Heart left ventricle (tissue), 16 donors: ENCODE data around the gene MYNN. TPM values are rescaled to one million over a fixed set of nuclear protein-coding genes. Genes with fewer than 3 reads are reported as not detected.

Experiments used
- ATAC-seq, 4 donors: fragments of 200-7000 bp; cut with Tn5 transposase; one replicate each; pipeline ENCODE4 v1.9.1; 2020 to 2022; ENCODE audit warnings: moderate library complexity in 4 of 4, mild to moderate bottlenecking in 3 of 4, moderate number of reproducible peaks in 1 of 4
- DNase-seq, 5 donors: peaks; one replicate each; pipeline ENCODE4 v3.0.0-alpha.2; 2020
- H3K27ac ChIP-seq, 12 donors: fragments of 200-600 bp; sonication (generic) in 4 of 12; one replicate each; pipeline versions ENCODE4 v1.5.0 to v1.8.0; 2016 to 2022; ENCODE audit warnings: mild to moderate bottlenecking in 2 of 12
- H3K27me3 ChIP-seq, 9 donors: fragments of 200-600 bp; sonication (generic) in 2 of 9; one replicate each; pipeline versions ENCODE4 v1.5.1 to v1.8.0; 2016 to 2022; ENCODE audit warnings: mild to moderate bottlenecking in 3 of 9
- H3K36me3 ChIP-seq, 9 donors: fragments of 200-600 bp; sonication (generic) in 2 of 9; one replicate each; pipeline versions ENCODE4 v1.5.0 to v1.8.0; 2018 to 2022; ENCODE audit warnings: mild to moderate bottlenecking in 2 of 9
- H3K4me1 ChIP-seq, 12 donors: fragments of 200-600 bp; sonication (generic) in 4 of 12; one replicate each; pipeline versions ENCODE4 v1.5.0 to v1.8.0; 2016 to 2022; ENCODE audit warnings: mild to moderate bottlenecking in 3 of 12
- H3K4me3 ChIP-seq, 12 donors: fragments of 200-600 bp; sonication (generic) in 4 of 12; one replicate each; pipeline versions ENCODE4 v1.5.0 to v1.8.0; 2017 to 2022; ENCODE audit warnings: mild to moderate bottlenecking in 9 of 12, moderate library complexity in 4 of 12
- H3K9me3 ChIP-seq, 12 donors: fragments of 200-600 bp; sonication (generic) in 4 of 12; one replicate each; pipeline versions ENCODE4 v1.5.0 to v1.8.0; 2016 to 2022; ENCODE audit warnings: mild to moderate bottlenecking in 1 of 12
- CTCF ChIP-seq, 12 donors: fragments of 200-600 bp; sonication (generic) in 4 of 12; IDR thresholded peaks; one replicate each; pipeline versions ENCODE4 v1.5.0 to v1.8.0; 2018 to 2022; ENCODE audit warnings: antibody characterized with exemption in 12 of 12, mild to moderate bottlenecking in 5 of 12
- POLR2A ChIP-seq, 2 donors: fragments of 450-650 bp; IDR thresholded peaks; one replicate each; pipeline ENCODE4 v1.6.1; 2017; ENCODE audit warnings: antibody characterized with exemption in 2 of 2, mild to moderate bottlenecking in 2 of 2, moderate library complexity in 2 of 2
- WGBS, 4 donors: extraction: QIAGEN DNeasy Blood & Tissue Kit in 2 of 4; methylation state at CpG; one replicate each; pipeline versions ENCODE4 v1.1.5 to v1.1.7; 2013 to 2018; 5-methylcytosine and 5-hydroxymethylcytosine counted together
- intact Hi-C, 10 donors: fragments of 100-400 bp; cut with DNase I; formaldehyde crosslinking; loops; one replicate each; pipeline versions ENCODE4 v1.11.1 to v1.14.2; 2022
- polyA plus RNA-seq, 2 donors: library from polyadenylated mRNA; stranded (reverse); fragments of 200-250 nt; gene quantifications; one replicate each; pipeline ENCODE4 v1.2.3, GENCODE V29; 2013
- total RNA-seq, 9 donors: library from RNA; depleted of rRNA in 2 of 9; stranded (reverse); fragments of >200 nt in 2 of 9; fragmentation: NEBNext Ultra II Directional in 3 of 9; extraction: Animal tissue kit (Norgen Biotek cat#: 25700) in 3 of 9; gene quantifications; one replicate each; pipeline versions ENCODE4 v1.1.0 to v1.2.4, GENCODE V29; 2016 to 2023
- donor health status: ischemic (EF 13 %, LVEDD 7.1; RV severe dilation, severe dysfunction).
- donor health status: healthy with polysubstance abuse.
- donor health status: DM: no; HTN: yes; CAD: no.
- donor health status: DM: no; HTN: no; CAD: no.
- donor health status: ischemic (EF 25% LVEDD 6.9; RV normal size, moderate dysfunction).
- donor health status: ischemic (EF 25% LVEDD 5.7; RV mildly dilated, moderate dysfunction).
- donor health status: healthy.
- donor health status: DM: yes; HTN: yes; CAD: no.
- donor health status: ischemic (EF 35%, LVEDD 5.7; RV mildly dilated, moderate dysfunction).
- donor health status: nonischemic (EF 11% LVEDD 7.7; RV severe dilation, severe dysfunction).
- donor health status: DM: yes; HTN: yes; CAD: no.
- donor health status: PGD.
- donor health status: ischemic (EF 29% LVEDD 5.4; RV normal size, mild dysfunction).
- donor health status: nonischemic (EF 23%, LVEDD 6.1; RV moderate dilation, normal function).

Gene MYNN
- total and polyA plus RNA-seq, 11 donors: 5.0 to 14.1 (median 10.4) TPM

GRCh38 chr3:169764312-169764881 lies 8.8 kb upstream of the MYNN start:
- H3K36me3 ChIP-seq: no peaks in the 10 kb centered on the region
- no peaks in the 10 kb centered on the region for H3K27me3 ChIP-seq
- H3K4me1 ChIP-seq: peaks cover 0 to 12% (median 0%) of the 10 kb centered on the region in 12 donors
- peak overlapping the region; percentile 95 to 100 (median 98) for H3K27ac ChIP-seq
- H3K4me3 ChIP-seq: peak overlapping the region; percentile 72 to 95 (median 84)
- peaks cover 0 to 11% (median 0%) of the 10 kb centered on the region in 12 donors for H3K9me3 ChIP-seq
- peak; percentile 17 to 75 (median 60) for ATAC-seq
- WGBS, 4 donors: 0 to 2% (median 1%) methylated on average over 21 to 46 of the region's 46 CpGs
- peak; percentile 71 to 80 (median 75) for DNase-seq
- TF ChIP-seq POLR2A (IDR thresholded peaks at IDR 0.05): no peak
- TF ChIP-seq CTCF (IDR thresholded peaks at IDR 0.05): peak in 1 of 12 donors; percentile 5
- intact Hi-C loops: loop anchor here in 4 of 10 donors (5.0 to 10.0 kb wide), 5 partner anchors 200 to 620 kb away; partner anchors contain the start of genes SEC62 (in 3 of the 4) and SKIL (in 1 of the 4)

- peak; percentile 94 to 97 (median 95) for DNase-seq
- Histone ChIP-seq H3K27me3 (no peaks in the 10 kb centered on the region), H3K4me1 (peaks cover 0 to 12% (median 0%) of the 10 kb centered on the region in 12 donors), H3K27ac (peak within 1 kb of the TSS; percentile 95 to 100 (median 98)), H3K4me3 (peak within 1 kb of the TSS; percentile 72 to 95 (median 84)), H3K36me3 (no peaks in the 10 kb centered on the region), H3K9me3 (peaks cover 0 to 11% (median 0%) of the 10 kb centered on the region in 12 donors)
- TF ChIP-seq CTCF (IDR thresholded peaks at IDR 0.05) (no peak), POLR2A (IDR thresholded peaks at IDR 0.05) (peak; percentile 96 to 98)
- intact Hi-C loops: loop anchor here in 5 of 10 donors (5.0 to 10.0 kb wide), 6 partner anchors 200 to 620 kb away; partner anchors contain the start of genes SEC62 (in 3 of the 5) and SKIL (in 1 of the 5)
- ATAC-seq: peak; percentile 95 to 96 (median 96)
- WGBS, 4 donors: 6 to 8% (median 7%) methylated on average over 42 of the region's 42 CpGs
Observed at GRCh38 chr3:169764882-169765612, 8.1 kb upstream of the MYNN start, which contains the start of gene TERC. TERC (minus strand) TSS chr3:169765060.

GRCh38 chr3:169769287-169770181 lies 3.7 kb upstream of the MYNN start, which contains the start of gene ACTRT3:
ACTRT3 (minus strand) TSS chr3:169769561; CDS start chr3:169769520, 41 bp downstream.
- Histone ChIP-seq H3K27me3 (no peaks in the 10 kb centered on the region), H3K4me1 (peaks cover 0 to 12% (median 9%) of the 10 kb centered on the region in 12 donors), H3K36me3 (peaks cover 0 to 5% (median 3%) of the 10 kb centered on the region in 9 donors), H3K9me3 (peaks cover 0 to 6% (median 0%) of the 10 kb centered on the region in 12 donors), H3K27ac (peak within 1 kb of the TSS; percentile 79 to 92 (median 85)), H3K4me3 (peak within 1 kb of the TSS; percentile 19 to 76 (median 69))
- peak; percentile 64 to 87 (median 80) for DNase-seq
- intact Hi-C loops: loop anchor here in 6 of 10 donors (5.0 to 10.0 kb wide), 6 partner anchors 195 to 625 kb away; partner anchors contain the start of genes SEC62 (in 4 of the 6) and SKIL (in 1 of the 6)
- peak in 3 of 4 donors; percentile 15 to 33 (median 16) for ATAC-seq
- WGBS, 4 donors: 10 to 27% (median 20%) methylated on average over 8 to 51 of the region's 51 CpGs
- TF ChIP-seq CTCF (IDR thresholded peaks at IDR 0.05) (no peak), POLR2A (IDR thresholded peaks at IDR 0.05) (peak in 1 of 2 donors; percentile 28)
